GM18499 (cell line): ENCODE measurements around the gene GARNL3.

Source experiments
- ATAC-seq: cut with Tn5 transposase; IDR thresholded peaks from one replicate; pipeline ENCODE4 v1.9.1; 2021; ENCODE audit warnings: moderate number of reproducible peaks; ENCODE audit not compliant: insufficient read depth, unreplicated experiment

Gene GARNL3

GRCh38 chr9:127264462-127265219 lies at the start of gene GARNL3:
TSS of gene GARNL3 (plus strand) at chr9:127264774. CDS start at chr9:127264878, 104 bp downstream.
- no peak for ATAC-seq

DNA sequence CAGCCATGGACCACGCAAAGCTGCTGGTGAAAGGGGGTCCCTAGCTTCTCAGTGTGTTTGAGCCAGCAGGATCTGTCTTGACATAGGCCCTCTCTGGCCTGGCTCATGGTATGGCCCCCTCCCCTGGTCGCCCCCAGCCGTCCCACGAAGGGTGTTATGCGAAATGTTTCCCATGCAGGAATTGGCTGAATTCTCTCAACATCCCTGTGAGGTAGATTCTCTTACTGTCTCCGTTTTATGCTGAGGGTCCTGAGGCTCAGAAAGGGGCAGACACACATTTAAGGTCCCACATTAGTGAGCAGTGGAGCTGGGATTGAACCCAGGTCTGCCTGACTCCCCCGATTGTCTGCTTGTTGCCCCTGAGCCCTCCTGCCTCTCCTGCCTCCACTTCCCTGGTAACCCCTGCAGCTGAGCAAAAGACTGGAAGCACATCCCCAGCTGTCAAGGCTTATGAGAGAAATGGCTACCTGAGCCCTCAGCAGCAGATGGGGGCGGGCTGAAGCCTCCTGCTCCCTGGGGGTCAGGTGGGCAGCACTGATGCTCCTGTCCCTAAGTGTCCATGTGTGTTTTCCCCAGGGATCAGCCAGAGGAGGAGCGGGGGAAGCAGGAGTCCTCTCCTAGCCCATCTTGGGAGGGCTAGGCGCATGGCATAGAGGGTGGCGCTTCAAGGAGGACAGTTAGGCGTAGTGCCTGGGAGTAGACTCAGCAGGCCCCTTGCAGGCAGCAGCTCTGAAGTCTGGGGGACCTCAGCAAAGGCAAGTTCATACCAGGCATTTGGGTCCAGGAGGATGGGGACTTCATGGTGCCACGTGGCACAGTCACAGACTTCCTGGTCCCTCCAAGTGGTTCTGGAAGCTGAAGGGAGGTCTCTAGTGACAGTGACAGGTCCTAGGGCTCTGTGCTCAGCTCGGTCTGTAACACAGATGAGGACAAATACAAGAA lies 49.0 kb upstream of the GARNL3 start:
- no peak for ATAC-seq

GRCh38 chr9:127216210-127216887 lies 48.2 kb upstream of the GARNL3 start:
- ATAC-seq, result no peak

DNA sequence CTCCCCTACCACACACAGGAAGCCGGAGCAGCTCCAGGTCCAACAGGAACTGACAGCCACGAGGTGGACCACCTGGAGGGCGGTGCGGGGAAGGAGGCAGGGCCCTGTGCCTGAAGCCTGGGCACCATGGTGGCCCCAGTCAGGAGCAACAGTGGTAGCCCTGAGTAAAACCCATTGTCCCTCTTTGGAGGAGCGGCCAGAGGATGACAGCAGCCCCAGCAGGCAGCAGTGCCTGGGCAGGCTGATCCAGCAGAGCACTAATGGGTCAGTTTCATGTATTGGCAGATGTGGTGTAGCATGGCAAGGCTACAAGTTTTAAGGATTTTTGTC lies 47.7 kb upstream of the GARNL3 start:
- ATAC-seq, result no peak

DNA sequence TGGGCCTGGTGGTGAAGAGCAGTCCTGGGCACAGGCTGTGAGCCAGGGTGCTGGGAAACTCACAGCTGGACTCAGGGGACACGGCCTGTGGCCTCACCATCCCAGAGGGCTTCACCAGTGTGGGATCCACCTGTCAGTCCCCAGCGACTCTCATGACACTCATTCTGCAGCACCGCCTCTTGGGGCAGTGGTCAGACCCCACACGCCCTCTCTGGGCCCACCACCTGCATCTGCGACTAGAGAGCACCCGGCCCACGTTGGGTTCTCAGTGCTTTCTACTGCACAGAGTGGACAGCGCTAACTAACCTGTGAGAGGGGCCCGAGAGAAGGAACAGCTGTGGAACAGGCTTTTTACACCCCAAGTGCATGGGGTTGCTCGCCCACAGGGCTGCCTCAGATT lies 45.8 kb upstream of the GARNL3 start:
- no peak for ATAC-seq

DNA sequence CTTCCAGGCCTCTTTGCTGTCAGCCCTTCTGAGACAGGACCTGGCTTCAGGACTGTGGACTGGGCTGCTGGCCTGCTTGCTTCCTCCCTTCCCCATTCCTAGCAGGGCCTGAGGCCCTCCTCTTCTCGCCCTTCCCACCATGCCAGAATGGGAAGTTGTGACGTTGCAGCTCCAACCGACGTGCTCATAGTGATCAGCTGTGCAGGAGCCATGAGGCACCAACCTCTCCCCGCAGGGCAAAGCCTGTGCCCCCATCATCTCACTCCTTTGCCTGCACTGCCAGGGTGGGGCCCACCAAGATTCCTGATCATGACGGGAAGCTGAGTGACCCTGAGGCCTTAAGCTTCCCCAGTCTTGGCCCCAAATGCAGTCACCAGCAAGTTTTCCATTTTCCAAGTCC lies 45.1 kb upstream of the GARNL3 start:
- ATAC-seq, result no peak

- no peak for ATAC-seq
Observed at GRCh38 chr9:127221695-127222094, 42.9 kb upstream of the GARNL3 start.

DNA sequence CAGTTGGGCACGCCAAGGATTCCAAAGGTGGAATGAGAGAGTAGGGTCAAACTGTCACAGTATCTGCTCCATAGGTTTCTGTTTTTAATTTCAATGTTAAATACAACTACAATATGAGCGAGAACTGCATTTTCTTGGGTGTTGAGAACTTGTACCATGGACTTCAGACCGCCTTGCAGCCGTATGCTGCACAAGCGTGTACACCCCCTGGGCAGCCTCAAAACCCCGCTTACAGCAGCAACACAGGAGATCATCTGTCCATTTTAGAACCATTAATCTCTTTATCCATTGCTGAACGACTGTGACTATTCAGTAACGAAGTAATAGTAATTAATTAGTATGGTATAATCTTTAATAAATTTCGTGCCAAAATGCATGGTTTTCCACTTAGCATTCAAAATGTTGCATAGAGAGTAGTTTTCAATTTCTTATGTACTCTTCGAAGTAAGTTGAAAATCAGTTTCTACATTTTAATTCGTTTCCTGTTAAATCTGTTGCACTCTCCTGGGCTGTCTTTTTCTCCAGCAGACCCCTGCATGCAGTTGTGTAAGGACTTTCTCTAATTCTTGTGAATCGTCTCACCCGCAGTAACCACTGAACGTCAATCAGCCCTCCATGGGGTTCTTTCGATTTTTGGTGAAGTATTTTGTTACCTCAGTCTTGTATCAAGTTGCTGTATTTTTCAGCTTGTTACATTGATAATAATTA lies 42.0 kb upstream of the GARNL3 start:
- ATAC-seq, result no peak

DNA sequence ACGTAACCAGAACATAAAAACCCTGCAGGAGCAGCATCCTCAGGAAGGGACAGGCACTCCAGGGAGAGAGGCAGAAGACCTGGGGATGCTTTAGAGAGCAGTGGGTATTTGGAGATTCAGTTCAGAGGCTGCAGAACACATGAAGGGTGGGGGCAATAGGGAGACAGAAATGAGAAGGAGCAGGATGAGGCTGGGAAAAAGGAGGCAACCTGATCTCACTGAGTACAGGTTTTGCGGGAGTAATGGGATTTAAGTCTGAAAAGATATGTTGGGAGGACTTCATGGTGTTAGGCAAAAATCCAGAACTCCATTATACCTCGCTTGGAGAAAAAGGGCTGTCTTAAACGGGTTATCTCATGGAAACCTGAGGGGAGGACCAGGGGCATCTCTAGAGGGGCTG lies 41.3 kb upstream of the GARNL3 start:
- ATAC-seq, result no peak

- ATAC-seq, result no peak
Observed at GRCh38 chr9:127223810-127224177, 40.8 kb upstream of the GARNL3 start.

DNA sequence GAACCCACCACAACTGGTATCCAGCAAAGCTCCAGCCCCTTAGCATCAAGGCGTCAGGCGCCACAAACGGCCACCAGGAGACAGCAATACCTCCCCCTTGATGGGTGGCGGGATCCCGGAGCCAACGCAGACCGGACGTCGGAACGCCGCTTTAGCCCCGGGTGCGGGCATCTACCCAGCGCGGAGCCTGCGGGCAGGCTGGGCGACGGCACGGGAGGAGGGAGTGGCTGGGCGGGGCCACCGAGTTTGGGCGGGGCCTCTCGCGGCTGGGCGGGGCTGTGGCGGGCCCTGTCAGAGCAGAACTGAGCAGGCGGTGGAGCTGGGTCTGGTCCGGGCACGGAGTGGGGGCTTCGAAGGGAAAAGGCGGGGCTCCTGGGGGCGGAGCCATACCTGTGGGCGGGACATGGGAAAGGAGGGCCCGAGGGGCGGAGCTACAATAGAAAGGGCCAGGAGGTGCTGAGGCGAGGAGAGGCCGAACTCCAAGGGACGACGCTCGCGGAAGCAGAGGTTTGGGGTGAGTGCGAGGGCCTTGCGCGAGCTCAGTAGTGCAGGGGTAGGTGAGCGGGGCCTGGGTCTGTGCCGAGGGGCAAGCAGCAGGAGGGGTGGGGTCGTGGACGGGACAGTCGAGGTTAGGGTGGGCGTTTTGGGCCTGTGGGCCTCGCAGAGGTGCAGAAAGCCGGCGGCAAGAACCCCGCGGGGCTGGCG lies 40.2 kb upstream of the GARNL3 start:
- no peak for ATAC-seq

GRCh38 chr9:127224883-127225739 lies 39.5 kb upstream of the GARNL3 start:
- no peak for ATAC-seq

- ATAC-seq, result no peak
Observed at GRCh38 chr9:127225801-127226625, 38.6 kb upstream of the GARNL3 start.

GRCh38 chr9:127229691-127230417 lies 34.7 kb upstream of the GARNL3 start:
- ATAC-seq, result no peak

DNA sequence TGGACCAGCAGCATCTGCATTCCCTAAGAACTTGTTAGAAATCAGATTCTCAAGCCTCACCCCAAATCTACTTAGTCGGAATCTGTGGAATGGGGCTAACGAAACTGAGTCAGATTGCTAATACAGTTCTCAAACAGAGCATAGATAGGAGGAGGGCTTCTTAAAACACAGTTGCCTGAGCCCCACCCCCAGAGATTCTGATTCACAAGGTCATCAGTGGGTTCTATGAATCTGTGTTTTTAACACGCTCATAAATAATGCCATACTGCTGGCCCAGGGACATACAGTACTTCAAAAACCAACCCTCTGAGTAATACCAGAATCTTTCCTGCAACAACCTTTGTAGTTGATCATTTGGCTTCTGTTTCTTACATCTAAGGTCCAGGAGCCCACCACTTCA lies 32.9 kb upstream of the GARNL3 start:
- no peak for ATAC-seq

- no peak for ATAC-seq
Observed at GRCh38 chr9:127232833-127233549, 31.6 kb upstream of the GARNL3 start.

DNA sequence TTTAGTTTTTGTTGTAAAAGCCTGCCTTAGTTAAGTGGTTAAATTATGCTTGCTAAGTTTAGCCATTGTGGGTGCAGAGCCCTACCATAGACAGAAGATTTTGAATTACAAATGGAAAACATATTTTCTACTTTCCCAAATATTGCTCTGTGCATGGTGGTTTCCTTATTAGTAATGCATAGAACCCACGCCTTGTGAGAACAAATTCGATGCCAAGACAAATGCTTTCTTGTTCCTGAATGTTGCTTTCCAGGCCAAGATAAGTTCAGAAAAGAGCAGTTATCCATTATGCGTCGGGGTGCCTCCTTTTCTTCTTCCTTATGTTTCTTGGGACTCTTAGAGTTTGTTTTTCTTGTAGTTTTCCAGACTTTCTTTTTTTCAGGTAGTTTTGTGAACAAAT lies 31.0 kb upstream of the GARNL3 start:
- ATAC-seq, result no peak
